HEK293 (cell line): ENCODE data around the gene MAN1C1.

Experiments
- CTCF ChIA-PET: fragments of 350-600 bp; formaldehyde crosslinking; extraction: SDS; loops from one replicate; lab custom pipeline; 2021; ENCODE audit warnings: antibody characterized with exemption; lab: Yijun Ruan, JAX
- POLR2A ChIA-PET: fragments of 300-600 bp; formaldehyde crosslinking; extraction: SDS; loops from one replicate; lab custom pipeline; 2020; ENCODE audit warnings: antibody characterized with exemption, inconsistent platforms; lab: Yijun Ruan, JAX
- H3K27ac ChIP-seq: fragments of 200-500 bp; sonication (Bioruptor generic); 2 replicates; pipeline ENCODE4 v1.5.1; 2014; ENCODE audit warnings: low read depth, low read length, control low read depth, inconsistent platforms; ENCODE audit errors: extremely low read depth
- H3K36me3 ChIP-seq, 2 experiments: fragments of 200-500 bp in 1 of 2; sonication (Bioruptor generic) in 1 of 2; 1 replicate in 1 of 2; 2 replicates in 1 of 2; pipeline ENCODE4 v1.5.1; 2014 to 2017; ENCODE audit warnings: inconsistent platforms in 2 of 2, low read length in 2 of 2; ENCODE audit not compliant: control insufficient read depth in 2 of 2, insufficient read depth in 1 of 2
- H3K4me1 ChIP-seq: fragments of 200-500 bp; sonication (Bioruptor generic); 2 replicates; pipeline ENCODE4 v1.5.1; 2014; ENCODE audit warnings: mild to moderate bottlenecking, low read length, inconsistent platforms; ENCODE audit not compliant: control insufficient read depth, insufficient read depth
- H3K4me3 ChIP-seq: 2 replicates; pipeline ENCODE4 v1.5.1; 2011; ENCODE audit warnings: low read depth, mild to moderate bottlenecking, control low read depth, low read length, moderate library complexity
- H3K9me3 ChIP-seq: fragments of 200-500 bp; sonication (Bioruptor generic); 2 replicates; pipeline ENCODE4 v1.5.1; 2014; ENCODE audit warnings: low read depth, low read length, inconsistent platforms; ENCODE audit not compliant: control insufficient read depth, insufficient read depth
- ELK4 ChIP-seq: IDR thresholded peaks from 2 replicates; pipeline ENCODE4 v1.6.1; 2011; ENCODE audit warnings: mild to moderate bottlenecking, low read depth, low read length, borderline replicate concordance
- GLIS2 ChIP-seq: fragments of 450-650 bp; formaldehyde crosslinking; IDR thresholded peaks from 2 replicates; pipeline ENCODE4 v1.5.1; 2016; ENCODE audit warnings: missing biosample characterization, missing genetic modification characterization
- KLF1 ChIP-seq: fragments of 450-650 bp; formaldehyde crosslinking; IDR thresholded peaks from 2 replicates; pipeline ENCODE4 v1.5.1; 2016; ENCODE audit warnings: missing biosample characterization, missing genetic modification characterization
- KLF8 ChIP-seq: fragments of 450-650 bp; formaldehyde crosslinking; IDR thresholded peaks from 2 replicates; pipeline ENCODE4 v1.5.1; 2016; ENCODE audit warnings: missing biosample characterization, missing genetic modification characterization
- MEIS1 ChIP-seq: sonication (generic); formaldehyde crosslinking; IDR thresholded peaks from 2 replicates; pipeline ENCODE4 v1.8.1; 2022; ENCODE audit warnings: missing genetic modification reagents, mild to moderate bottlenecking, borderline replicate concordance
- MZF1 ChIP-seq: fragments of 450-650 bp; formaldehyde crosslinking; IDR thresholded peaks from 2 replicates; pipeline ENCODE4 v1.5.1; 2017; ENCODE audit warnings: missing biosample characterization, missing genetic modification characterization, borderline replicate concordance
- REST ChIP-seq: fragments of 450-650 bp; formaldehyde crosslinking; IDR thresholded peaks from 2 replicates; pipeline ENCODE4 v1.5.1; 2016; ENCODE audit warnings: missing biosample characterization, missing genetic modification characterization
- SALL2 ChIP-seq: fragments of 450-650 bp; formaldehyde crosslinking; IDR thresholded peaks from 2 replicates; pipeline ENCODE4 v1.5.0; 2017; ENCODE audit warnings: missing biosample characterization, mild to moderate bottlenecking, missing genetic modification characterization, borderline replicate concordance
- WT1 ChIP-seq: fragments of 450-650 bp; formaldehyde crosslinking; IDR thresholded peaks from 2 replicates; pipeline ENCODE4 v1.5.1; 2016; ENCODE audit warnings: missing biosample characterization, missing genetic modification characterization
- ZBTB20 ChIP-seq: fragments of 450-650 bp; formaldehyde crosslinking; IDR thresholded peaks from 2 replicates; pipeline ENCODE4 v1.5.1; 2016; ENCODE audit warnings: missing biosample characterization, missing genetic modification characterization
- ZBTB7A ChIP-seq: fragments of 450-650 bp; formaldehyde crosslinking; IDR thresholded peaks from 2 replicates; pipeline ENCODE4 v1.5.1; 2016; ENCODE audit warnings: low read depth, missing biosample characterization, missing genetic modification characterization
- ZEB2 ChIP-seq: fragments of 450-650 bp; formaldehyde crosslinking; IDR thresholded peaks from 2 replicates; pipeline ENCODE4 v1.5.1; 2016; ENCODE audit warnings: missing biosample characterization, missing genetic modification characterization
- ZFP37 ChIP-seq: fragments of 450-650 bp; formaldehyde crosslinking; IDR thresholded peaks from 2 replicates; pipeline ENCODE4 v1.5.1; 2016; ENCODE audit warnings: missing biosample characterization, missing genetic modification characterization
- ZFP41 ChIP-seq: fragments of 450-650 bp; formaldehyde crosslinking; IDR thresholded peaks from 2 replicates; pipeline ENCODE4 v1.5.1; 2016; ENCODE audit warnings: missing biosample characterization, missing genetic modification characterization, borderline replicate concordance
- ZFP69B ChIP-seq: fragments of 450-650 bp; formaldehyde crosslinking; IDR thresholded peaks from 2 replicates; pipeline ENCODE4 v1.5.1; 2016; ENCODE audit warnings: missing biosample characterization, missing genetic modification characterization
- ZNF133 ChIP-seq: fragments of 450-650 bp; formaldehyde crosslinking; IDR thresholded peaks from 2 replicates; pipeline ENCODE4 v1.5.1; 2016; ENCODE audit warnings: missing biosample characterization, missing genetic modification characterization
- ZNF2 ChIP-seq: fragments of 450-650 bp; formaldehyde crosslinking; IDR thresholded peaks from 2 replicates; pipeline ENCODE4 v1.5.1; 2016; ENCODE audit warnings: missing biosample characterization, missing genetic modification characterization
- ZNF211 ChIP-seq: fragments of 450-650 bp; formaldehyde crosslinking; IDR thresholded peaks from 2 replicates; pipeline ENCODE4 v1.5.1; 2016; ENCODE audit warnings: low read depth, missing biosample characterization, missing genetic modification characterization
- ZNF221 ChIP-seq: fragments of 450-650 bp; formaldehyde crosslinking; IDR thresholded peaks from 2 replicates; pipeline ENCODE4 v1.5.1; 2017; ENCODE audit warnings: missing biosample characterization, missing genetic modification characterization, borderline replicate concordance
- ZNF23 ChIP-seq: fragments of 450-650 bp; formaldehyde crosslinking; IDR thresholded peaks from 2 replicates; pipeline ENCODE4 v1.5.1; 2016; ENCODE audit warnings: missing biosample characterization, missing genetic modification characterization, borderline replicate concordance
- ZNF335 ChIP-seq: fragments of 450-650 bp; formaldehyde crosslinking; conservative IDR thresholded peaks from 2 replicates; pipeline ENCODE4 v1.5.1; 2016; ENCODE audit warnings: missing biosample characterization, missing genetic modification characterization
- ZNF404 ChIP-seq: fragments of 450-650 bp; formaldehyde crosslinking; IDR thresholded peaks from 2 replicates; pipeline ENCODE4 v1.5.1; 2017; ENCODE audit warnings: missing biosample characterization, missing genetic modification characterization
- ZNF426 ChIP-seq: fragments of 450-650 bp; formaldehyde crosslinking; IDR thresholded peaks from 2 replicates; pipeline ENCODE4 v1.5.1; 2017; ENCODE audit warnings: missing biosample characterization, missing genetic modification characterization, mild to moderate bottlenecking, inconsistent platforms, moderate library complexity
- ZNF544 ChIP-seq: fragments of 450-650 bp; formaldehyde crosslinking; IDR thresholded peaks from 2 replicates; pipeline ENCODE4 v1.5.0; 2017; ENCODE audit warnings: missing biosample characterization, missing genetic modification characterization
- ZNF571 ChIP-seq: fragments of 450-650 bp; formaldehyde crosslinking; IDR thresholded peaks from 2 replicates; pipeline ENCODE4 v1.5.0; 2017; ENCODE audit warnings: missing biosample characterization, missing genetic modification characterization
- ZNF626 ChIP-seq: fragments of 450-650 bp; sonication (Bioruptor Pico); formaldehyde crosslinking; IDR thresholded peaks from 2 replicates; pipeline ENCODE4 v1.5.1; 2018; ENCODE audit warnings: missing biosample characterization, missing genetic modification characterization, inconsistent platforms
- ZNF664 ChIP-seq: fragments of 450-650 bp; formaldehyde crosslinking; IDR thresholded peaks from 2 replicates; pipeline ENCODE4 v1.5.1; 2016; ENCODE audit warnings: missing biosample characterization, missing genetic modification characterization
- ZNF692 ChIP-seq: fragments of 450-650 bp; formaldehyde crosslinking; IDR thresholded peaks from 2 replicates; pipeline ENCODE4 v1.5.1; 2016; ENCODE audit warnings: missing biosample characterization, missing genetic modification characterization
- ZNF768 ChIP-seq: fragments of 450-650 bp; formaldehyde crosslinking; IDR thresholded peaks from 2 replicates; pipeline ENCODE4 v1.5.1; 2018; ENCODE audit warnings: missing biosample characterization, mild to moderate bottlenecking, missing genetic modification characterization
- ZNF837 ChIP-seq: fragments of 450-650 bp; formaldehyde crosslinking; IDR thresholded peaks from 2 replicates; pipeline ENCODE4 v1.5.1; 2016; ENCODE audit warnings: missing biosample characterization, missing genetic modification characterization
- ZSCAN30 ChIP-seq: fragments of 450-650 bp; IDR thresholded peaks from 2 replicates; pipeline ENCODE4 v1.5.1; 2018; ENCODE audit warnings: missing biosample characterization, mild to moderate bottlenecking, missing genetic modification characterization, moderate library complexity

Gene MAN1C1

GRCh38 chr1:25799935-25800702 lies 183.5 kb downstream of the MAN1C1 start, which contains the start of gene SELENON (continued):
- TF ChIP-seq REST (no peak), ZNF221 (no peak), ZNF211 (tag by site-specific recombination) (no peak), KLF8 (tag by site-specific recombination) (peak; percentile 42; the same call in 1 of the 2 replicates), ZNF837 (tag by site-specific recombination) (no peak)

GRCh38 chr1:25800703-25801377 lies 184.2 kb downstream of the MAN1C1 start:
- peaks cover 3 to 28% of the 10 kb centered on the region in 2 experiments; a peak in 2 of 3 replicates for H3K36me3 ChIP-seq
- H3K27ac ChIP-seq = peak overlapping the region; percentile 51; the same call in 1 of the 2 replicates
- POLR2A ChIA-PET = interaction anchor here (0.6 to 3.1 kb wide), 5 partner anchors 9 to 568 kb away, joined by 4 to 14 read pairs (median 6); partner anchors contain the start of genes MTFR1L and SYF2
- H3K4me1 ChIP-seq = peaks cover 2% of the 10 kb centered on the region; the same call in 1 of the 2 replicates
- H3K4me3 ChIP-seq = peak overlapping the region; percentile 60
- CTCF ChIA-PET = interaction anchor here (0.5 to 3.9 kb wide), 3 partner anchors 9 to 313 kb away, joined by 3 to 25 read pairs (median 5); no protein-coding TSS in a partner anchor
- H3K9me3 ChIP-seq = no peaks in the 10 kb centered on the region
- TF ChIP-seq MZF1 (tag by site-specific recombination) (no peak), ELK4 (no peak), ZFP37 (tag by site-specific recombination) (no peak), ZNF664 (tag by site-specific recombination) (no peak), ZNF404 (tag by site-specific recombination) (no peak), ZBTB7A (tag by site-specific recombination) (no peak), ZNF544 (tag by site-specific recombination) (no peak), MEIS1 (CRISPR knock-in tag) (no peak), WT1 (tag by site-specific recombination) (no peak), KLF1 (0 out of 2 replicates have a peak, but pooled peaks have one; percentile 21), ZNF426 (tag by site-specific recombination) (no peak), ZNF626 (tag by site-specific recombination) (no peak), SALL2 (tag by site-specific recombination) (no peak), ZBTB20 (tag by site-specific recombination) (no peak), ZEB2 (tag by site-specific recombination) (no peak), ZFP41 (no peak), ZNF768 (no peak), ZNF2 (no peak), ZSCAN30 (tag by site-specific recombination) (no peak), ZNF335 (tag by site-specific recombination) (peak; percentile 9; the same call in 1 of the 2 replicates), ZFP69B (tag by site-specific recombination) (0 out of 2 replicates have a peak, but pooled peaks have one; percentile 5), ZNF211 (tag by site-specific recombination) (no peak), ZNF23 (no peak), ZNF571 (tag by site-specific recombination) (no peak), ZNF133 (tag by site-specific recombination) (no peak), GLIS2 (tag by site-specific recombination) (no peak), ZNF692 (tag by site-specific recombination) (peak; percentile 84; the same call in 1 of the 2 replicates)
